ENCODE measurements around the gene ANKRD11. TPM values are rescaled to one million over a fixed set of nuclear protein-coding genes. Genes with fewer than 3 reads are reported as not detected.

The ANKRD11 gene
- total RNA-seq, 1 donor from 2014 or later, result 367 TPM

GRCh38 chr16:89377453-89377848, 112.9 kb downstream of the ANKRD11 start:
- Mint-ChIP-seq H3K36me3 (ENCODE audit: unreplicated experiment) (no peaks in the 10 kb centered on the region), H3K4me1 (ENCODE audit: low read depth, unreplicated experiment) (peaks cover 69% of the 10 kb centered on the region), H3K4me3 (ENCODE audit: unreplicated experiment) (no peak overlapping the region), H3K27ac (ENCODE audit: unreplicated experiment) (peak overlapping the region; percentile 28), H3K9me3 (ENCODE audit: unreplicated experiment) (peaks cover 23% of the 10 kb centered on the region), H3K27me3 (ENCODE audit: unreplicated experiment) (peaks cover 11% of the 10 kb centered on the region)
- TF ChIP-seq CTCF (IDR thresholded peaks at IDR 0.05; ENCODE audit: partially characterized antibody, unreplicated experiment), result no peak
- no peak for DNase-seq

GRCh38 chr16:89376812-89377452, 113.4 kb downstream of the ANKRD11 start:
- no peak for DNase-seq
- H3K27me3 Mint-ChIP-seq (ENCODE audit: unreplicated experiment), result peaks cover 9% of the 10 kb centered on the region
- peak overlapping the region; percentile 28 for H3K27ac Mint-ChIP-seq (ENCODE audit: unreplicated experiment)
- H3K4me3 Mint-ChIP-seq (ENCODE audit: unreplicated experiment), result no peak overlapping the region
- H3K36me3 Mint-ChIP-seq (ENCODE audit: unreplicated experiment), result no peaks in the 10 kb centered on the region
- TF ChIP-seq CTCF (IDR thresholded peaks at IDR 0.05; ENCODE audit: partially characterized antibody, unreplicated experiment), result no peak
- H3K4me1 Mint-ChIP-seq (ENCODE audit: low read depth, unreplicated experiment), result peaks cover 68% of the 10 kb centered on the region
- H3K9me3 Mint-ChIP-seq (ENCODE audit: unreplicated experiment), result peaks cover 22% of the 10 kb centered on the region

- Mint-ChIP-seq H3K4me1 (ENCODE audit: low read depth, unreplicated experiment) (peaks cover 67% of the 10 kb centered on the region), H3K27me3 (ENCODE audit: unreplicated experiment) (peaks cover 7% of the 10 kb centered on the region), H3K9me3 (ENCODE audit: unreplicated experiment) (peaks cover 18% of the 10 kb centered on the region), H3K36me3 (ENCODE audit: unreplicated experiment) (no peaks in the 10 kb centered on the region), H3K4me3 (ENCODE audit: unreplicated experiment) (peak overlapping the region; percentile 6), H3K27ac (ENCODE audit: unreplicated experiment) (peak overlapping the region; percentile 62)
- DNase-seq, result no peak
- TF ChIP-seq CTCF (IDR thresholded peaks at IDR 0.05; ENCODE audit: partially characterized antibody, unreplicated experiment), result no peak
Observed at GRCh38 chr16:89375686-89376085, 114.7 kb downstream of the ANKRD11 start.

GRCh38 chr16:89375021-89375420, 115.3 kb downstream of the ANKRD11 start:
- TF ChIP-seq CTCF (IDR thresholded peaks at IDR 0.05; ENCODE audit: partially characterized antibody, unreplicated experiment), result no peak
- Mint-ChIP-seq H3K27ac (ENCODE audit: unreplicated experiment) (peak overlapping the region; percentile 91), H3K27me3 (ENCODE audit: unreplicated experiment) (peaks cover 7% of the 10 kb centered on the region), H3K9me3 (ENCODE audit: unreplicated experiment) (peaks cover 18% of the 10 kb centered on the region), H3K4me1 (ENCODE audit: low read depth, unreplicated experiment) (peaks cover 67% of the 10 kb centered on the region), H3K4me3 (ENCODE audit: unreplicated experiment) (peak overlapping the region; percentile 81), H3K36me3 (ENCODE audit: unreplicated experiment) (no peaks in the 10 kb centered on the region)
- no peak for DNase-seq

GRCh38 chr16:89374393-89374960, 115.9 kb downstream of the ANKRD11 start:
- peak; percentile 71 for DNase-seq
- TF ChIP-seq CTCF (IDR thresholded peaks at IDR 0.05; ENCODE audit: partially characterized antibody, unreplicated experiment), result no peak
- H3K9me3 Mint-ChIP-seq (ENCODE audit: unreplicated experiment), result peaks cover 13% of the 10 kb centered on the region
- H3K27me3 Mint-ChIP-seq (ENCODE audit: unreplicated experiment), result peaks cover 7% of the 10 kb centered on the region
- peaks cover 66% of the 10 kb centered on the region for H3K4me1 Mint-ChIP-seq (ENCODE audit: low read depth, unreplicated experiment)
- H3K36me3 Mint-ChIP-seq (ENCODE audit: unreplicated experiment), result no peaks in the 10 kb centered on the region
- H3K4me3 Mint-ChIP-seq (ENCODE audit: unreplicated experiment), result peak overlapping the region; percentile 81
- H3K27ac Mint-ChIP-seq (ENCODE audit: unreplicated experiment), result peak overlapping the region; percentile 91
